Measurements from ENCODE around the gene GSE1.

- TF ChIP-seq CTCF (IDR thresholded peaks at IDR 0.05), result no peak
- TF ChIP-seq POLR2A (IDR thresholded peaks at IDR 0.05), result no peak
Observed at GRCh38 chr16:85627089-85627488, 14.0 kb downstream of the GSE1 start.

Data from testis (tissue), 2 donors.